ENCODE measurements around the gene STK32B. TPM values are rescaled to one million over a fixed set of nuclear protein-coding genes. Genes with fewer than 3 reads are reported as not detected.
A peak's percentile ranks its signal among the peaks of the same experiment; 100 is the strongest.

STK32B gene
- total and polyA plus RNA-seq, 8 donors, result 0.90 to 5.1 (median 3.3) TPM

DNA sequence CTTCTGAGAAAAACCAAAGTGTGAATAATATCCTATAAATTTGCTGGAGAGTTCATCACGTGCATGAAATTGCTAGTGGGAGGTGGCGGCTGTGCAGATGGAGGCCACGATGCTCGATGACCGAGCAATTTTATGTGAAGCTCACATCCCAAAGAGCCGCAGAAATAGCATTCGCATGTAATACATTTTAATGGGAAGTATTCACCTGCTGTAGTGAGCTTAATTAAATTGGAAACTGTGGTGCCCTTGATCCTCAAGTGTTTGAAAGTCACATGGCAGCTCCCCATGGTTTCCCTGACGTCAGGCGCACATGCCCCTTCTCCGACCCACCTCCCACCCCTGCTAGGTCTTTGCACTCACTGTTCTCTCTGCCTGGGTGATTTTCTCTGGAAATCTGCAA, 136.8 kb downstream of the STK32B start:
- H3K36me3 ChIP-seq, result no peaks in the 10 kb centered on the region
- no peak overlapping the region for H3K27ac ChIP-seq
- H3K9me3 ChIP-seq, result no peaks in the 10 kb centered on the region
- H3K4me3 ChIP-seq, result no peak overlapping the region
- ATAC-seq (no peak), DNase-seq (no peak)
- H3K4me1 ChIP-seq, result no peaks in the 10 kb centered on the region
- intact Hi-C loops (cut with DNase I), result no loop called here
- no peaks in the 10 kb centered on the region for H3K27me3 ChIP-seq
- TF ChIP-seq CTCF (IDR thresholded peaks at IDR 0.05), result no peak

DNA sequence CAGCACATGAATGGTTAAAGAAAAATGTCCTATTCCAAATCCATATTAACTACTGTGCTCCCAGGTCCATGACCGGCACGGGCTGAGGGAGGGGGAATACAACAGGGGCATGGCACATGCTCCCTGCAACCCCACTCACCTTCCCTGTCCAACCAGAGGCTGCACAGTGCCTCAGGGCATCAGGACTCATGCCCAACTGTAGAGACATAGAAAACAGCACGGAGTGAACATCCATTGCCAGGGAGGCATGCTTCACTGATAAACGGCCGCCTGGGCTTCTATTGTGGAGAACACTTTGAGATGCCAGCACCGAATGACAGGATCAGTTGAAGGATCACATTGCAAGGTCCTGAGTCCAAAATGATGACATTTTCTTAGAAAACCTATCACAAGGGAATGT, 140.6 kb downstream of the STK32B start:
- H3K27ac ChIP-seq, result no peak overlapping the region
- no peak for DNase-seq
- no peak for TF ChIP-seq CTCF (IDR thresholded peaks at IDR 0.05)
- H3K36me3 ChIP-seq, result no peaks in the 10 kb centered on the region
- ATAC-seq, result no peak
- intact Hi-C loops (cut with DNase I), result no loop called here
- H3K27me3 ChIP-seq, result no peaks in the 10 kb centered on the region
- H3K9me3 ChIP-seq, result no peaks in the 10 kb centered on the region
- H3K4me1 ChIP-seq, result no peaks in the 10 kb centered on the region
- no peak overlapping the region for H3K4me3 ChIP-seq

- H3K4me3 ChIP-seq, result no peak overlapping the region
- TF ChIP-seq CTCF (IDR thresholded peaks at IDR 0.05), result no peak
- no peaks in the 10 kb centered on the region for H3K4me1 ChIP-seq
- no peaks in the 10 kb centered on the region for H3K36me3 ChIP-seq
- ATAC-seq (no peak), DNase-seq (no peak)
- no peak overlapping the region for H3K27ac ChIP-seq
- intact Hi-C loops (cut with DNase I), result no loop called here
- H3K9me3 ChIP-seq, result no peaks in the 10 kb centered on the region
- H3K27me3 ChIP-seq, result no peaks in the 10 kb centered on the region
Measured at GRCh38 chr4:5192271-5192670, 141.0 kb downstream of the STK32B start.

DNA sequence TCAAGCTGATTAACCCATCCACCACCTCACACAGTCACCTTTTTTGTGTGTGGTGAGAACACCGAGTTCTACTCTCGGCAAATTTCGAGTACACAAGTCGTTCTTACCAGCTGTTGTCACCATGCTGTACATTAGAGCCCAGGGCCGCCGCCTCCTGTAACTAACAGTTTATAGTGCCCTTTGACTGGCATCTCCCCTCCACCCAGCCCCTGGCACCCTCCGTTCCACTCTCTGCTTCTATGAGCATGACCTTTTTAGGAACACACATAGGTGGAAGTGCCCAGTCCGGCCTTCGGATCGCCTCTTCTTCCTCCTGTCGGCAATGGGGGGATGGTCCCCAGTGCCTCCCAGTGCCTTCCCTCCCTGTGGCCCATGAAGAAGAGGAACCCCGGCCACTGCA, 141.4 kb downstream of the STK32B start:
- ATAC-seq, result no peak
- no peak overlapping the region for H3K4me3 ChIP-seq
- peak in 1 of 4 donors; percentile 75 for DNase-seq
- no peak overlapping the region for H3K27ac ChIP-seq
- H3K36me3 ChIP-seq, result no peaks in the 10 kb centered on the region
- H3K4me1 ChIP-seq, result no peaks in the 10 kb centered on the region
- intact Hi-C loops (cut with DNase I), result no loop called here
- no peak for TF ChIP-seq CTCF (IDR thresholded peaks at IDR 0.05)
- H3K27me3 ChIP-seq, result no peaks in the 10 kb centered on the region
- no peaks in the 10 kb centered on the region for H3K9me3 ChIP-seq

GRCh38 chr4:5198656-5199541, 147.6 kb downstream of the STK32B start:
- ATAC-seq (no peak), DNase-seq (no peak)
- no peak for TF ChIP-seq CTCF (IDR thresholded peaks at IDR 0.05)
- H3K27me3 ChIP-seq, result no peaks in the 10 kb centered on the region
- no peak overlapping the region for H3K4me3 ChIP-seq
- intact Hi-C loops (cut with DNase I), result no loop called here
- no peak overlapping the region for H3K27ac ChIP-seq
- no peaks in the 10 kb centered on the region for H3K9me3 ChIP-seq
- no peaks in the 10 kb centered on the region for H3K4me1 ChIP-seq
- H3K36me3 ChIP-seq, result no peaks in the 10 kb centered on the region

Measured in left lung (tissue), 10 donors.